Cardiac muscle cell (in vitro differentiated cells and primary cell): Measurements from ENCODE around the gene KRTAP10-8. TPM values are rescaled to one million over a fixed set of nuclear protein-coding genes. Genes with fewer than 3 reads are reported as not detected.

Experiments used
- DNase-seq, 2 donors: peaks; one replicate each; pipeline versions ENCODE4 v3.0.0 to v3.0.0-alpha.2; 2010 to 2017; ENCODE audit warnings: low read depth in 1 of 2, low spot score in 1 of 2
- H3K27ac ChIP-seq: fragments of 200-600 bp; sonication (generic); 2 replicates; pipeline ENCODE4 v1.5.1; 2016
- H3K27me3 ChIP-seq: fragments of 200-600 bp; sonication (generic); 2 replicates; pipeline ENCODE4 v1.6.0; 2016; ENCODE audit warnings: control low read depth
- H3K36me3 ChIP-seq: fragments of 200-600 bp; sonication (generic); 2 replicates; pipeline ENCODE4 v1.5.1; 2016; ENCODE audit warnings: control low read depth
- H3K4me1 ChIP-seq: fragments of 200-600 bp; sonication (generic); 2 replicates; pipeline ENCODE4 v1.8.1; 2017; ENCODE audit warnings: low read depth, mild to moderate bottlenecking, mixed run types
- H3K4me3 ChIP-seq: fragments of 200-600 bp; sonication (generic); 2 replicates; pipeline ENCODE4 v1.5.1; 2016; ENCODE audit warnings: mild to moderate bottlenecking
- H3K9me3 ChIP-seq: fragments of 200-600 bp; sonication (generic); 2 replicates; pipeline ENCODE4 v1.5.1; 2017; ENCODE audit warnings: low read depth, mild to moderate bottlenecking, control low read depth
- CTCF ChIP-seq: IDR thresholded peaks from 2 replicates; pipeline ENCODE4 v1.5.1; 2012; ENCODE audit warnings: low read depth, mild to moderate bottlenecking, low read length
- polyA plus RNA-seq: library from polyadenylated mRNA; unstranded; fragments of >200 nt; fragmentation: Nextera tagmentation; extraction: Ambion mirVana; gene quantifications from 2 replicates; pipeline ENCODE4 v1.2.1, GENCODE V29; 2016
- total RNA-seq: library from RNA; depleted of rRNA; stranded (reverse); fragments of >200 nt; gene quantifications from 2 replicates; pipeline ENCODE4 v1.2.3, GENCODE V29; 2016

The KRTAP10-8 gene
- total and polyA plus RNA-seq, 2 experiments from 2014 or later = not detected

GRCh38 chr21:44614961-44615391, 3.1 kb downstream of the KRTAP10-8 start:
- Histone ChIP-seq H3K9me3 (no peaks in the 10 kb centered on the region), H3K4me1 (no peaks in the 10 kb centered on the region), H3K4me3 (no peak overlapping the region), H3K36me3 (no peaks in the 10 kb centered on the region), H3K27me3 (no peaks in the 10 kb centered on the region), H3K27ac (no peak overlapping the region)
- no peak for DNase-seq
- TF ChIP-seq CTCF = no peak

- no peak overlapping the region for H3K27ac ChIP-seq
- H3K36me3 ChIP-seq = no peaks in the 10 kb centered on the region
- TF ChIP-seq CTCF = no peak
- H3K9me3 ChIP-seq = no peaks in the 10 kb centered on the region
- H3K4me3 ChIP-seq = no peak overlapping the region
- H3K4me1 ChIP-seq = no peaks in the 10 kb centered on the region
- no peak for DNase-seq
- H3K27me3 ChIP-seq = no peaks in the 10 kb centered on the region
These were observed 3.6 kb downstream of the KRTAP10-8 start for GRCh38 chr21:44615466-44615865.

GRCh38 chr21:44615911-44616590, 4.2 kb downstream of the KRTAP10-8 start:
- DNase-seq = no peak
- H3K4me1 ChIP-seq = no peaks in the 10 kb centered on the region
- no peak overlapping the region for H3K4me3 ChIP-seq
- TF ChIP-seq CTCF = no peak
- H3K36me3 ChIP-seq = no peaks in the 10 kb centered on the region
- no peaks in the 10 kb centered on the region for H3K9me3 ChIP-seq
- H3K27me3 ChIP-seq = no peaks in the 10 kb centered on the region
- no peak overlapping the region for H3K27ac ChIP-seq

GRCh38 chr21:44616591-44616926, 4.7 kb downstream of the KRTAP10-8 start:
- Histone ChIP-seq H3K4me1 (no peaks in the 10 kb centered on the region), H3K27ac (no peak overlapping the region), H3K36me3 (no peaks in the 10 kb centered on the region), H3K9me3 (no peaks in the 10 kb centered on the region), H3K4me3 (no peak overlapping the region), H3K27me3 (no peaks in the 10 kb centered on the region)
- DNase-seq = no peak
- TF ChIP-seq CTCF = no peak

- Histone ChIP-seq H3K27ac (no peak overlapping the region), H3K27me3 (no peaks in the 10 kb centered on the region), H3K4me3 (no peak overlapping the region), H3K4me1 (no peaks in the 10 kb centered on the region), H3K36me3 (no peaks in the 10 kb centered on the region), H3K9me3 (no peaks in the 10 kb centered on the region)
- DNase-seq = no peak
- no peak for TF ChIP-seq CTCF
These were observed 5.2 kb downstream of the KRTAP10-8 start for GRCh38 chr21:44617071-44617501.

- no peak overlapping the region for H3K4me3 ChIP-seq
- DNase-seq = peak in 1 of 2 donors; percentile 9
- H3K27me3 ChIP-seq = no peaks in the 10 kb centered on the region
- TF ChIP-seq CTCF = no peak
- H3K36me3 ChIP-seq = no peaks in the 10 kb centered on the region
- no peak overlapping the region for H3K27ac ChIP-seq
- H3K4me1 ChIP-seq = no peaks in the 10 kb centered on the region
- no peaks in the 10 kb centered on the region for H3K9me3 ChIP-seq
These were observed 6.6 kb downstream of the KRTAP10-8 start for GRCh38 chr21:44618504-44618903.
